SK-MEL-5 (cell line): ENCODE results near the gene ECE1. TPM values are rescaled to one million over a fixed set of nuclear protein-coding genes. Genes with fewer than 3 reads are reported as not detected.

ENCODE experiments used
- total RNA-seq: library from RNA; depleted of rRNA; stranded (reverse); fragments of >200 nt; shearing (Covaris generic); gene quantifications from 2 replicates; pipeline ENCODE4 v1.2.3, GENCODE V29; 2014; rRNA removed

ECE1 gene
- total RNA-seq, 1 experiment from 2014 or later = 14.0 TPM

Other genes with a start within 250 kb of the ECE1 start
- 25.1 and 25.7 TPM in 2 replicates for gene EIF4G3, start 113.6 kb downstream of the ECE1 start, total RNA-seq
- 5.4 and 6.2 TPM in 2 replicates for gene NBPF3, start 149.7 kb upstream of the ECE1 start, total RNA-seq
- 0.29 and 0.50 TPM in 2 replicates for gene ALPL, start 219.0 kb upstream of the ECE1 start, total RNA-seq